ENCODE results near the gene DEPDC5. TPM values are rescaled to one million over a fixed set of nuclear protein-coding genes. Genes with fewer than 3 reads are reported as not detected.

DEPDC5 gene
- total and polyA plus RNA-seq, 10 of the 15 experiments (the other 5 are each of a cell fraction or from before 2014, with no cell fraction given): 3.0 to 38.9 (median 22.8) TPM

DNA sequence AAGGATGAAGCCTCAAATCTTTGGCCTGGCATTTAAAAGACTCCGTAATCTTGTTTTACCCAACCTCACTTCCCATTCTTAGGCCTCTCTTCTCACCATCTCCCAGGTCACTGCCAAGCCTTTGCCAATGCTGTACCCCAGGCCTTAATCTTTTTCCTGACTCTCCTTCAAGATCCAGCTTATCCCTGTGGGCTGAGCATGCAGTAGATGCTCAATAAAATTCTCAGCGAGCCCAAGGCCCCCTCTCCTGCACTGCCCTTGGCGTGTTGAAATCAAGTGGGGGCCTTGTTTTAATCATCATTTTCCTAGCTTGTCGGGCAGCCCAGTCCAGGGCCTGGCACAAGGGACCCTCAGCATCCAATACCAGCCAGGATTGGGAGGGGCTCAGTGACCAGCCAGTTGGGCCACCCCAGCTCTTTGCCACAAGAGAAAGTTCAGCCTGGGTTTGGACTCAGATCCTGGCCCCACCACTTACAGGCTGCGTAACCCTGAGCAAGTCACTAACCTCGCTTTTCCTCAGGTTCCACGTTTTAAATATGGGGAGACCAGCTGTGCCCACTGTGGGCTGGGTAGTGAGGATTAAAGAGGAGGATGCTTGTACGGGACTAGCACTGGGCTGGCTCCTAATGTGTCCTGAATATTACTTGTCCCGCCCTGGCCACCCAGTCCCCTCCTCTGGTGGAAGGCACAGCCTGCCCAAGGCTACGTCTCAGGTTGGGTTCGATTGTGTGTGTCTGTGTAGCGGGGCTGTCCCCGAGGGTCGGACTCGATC, 189.6 kb downstream of the DEPDC5 start:
- Histone ChIP-seq H3K36me3 (ENCODE audit: control insufficient read depth in 2 of 2, insufficient read depth in 2 of 2, low read length in 1 of 2) (peaks cover 0 to 3% of the 10 kb centered on the region in 2 experiments; a peak in 3 of 4 replicates), H3K79me2 (ENCODE audit: control insufficient read depth, insufficient read depth, low read length) (peaks cover 39% of the 10 kb centered on the region), H3K4me3 (peak overlapping the region; percentile 74; the same call in 1 of the 2 replicates), H3K4me2 (ENCODE audit: control insufficient read depth, insufficient read depth) (peak overlapping the region; percentile 78), H3K27ac (ENCODE audit: control insufficient read depth, insufficient read depth) (peak overlapping the region; percentile 7), H4K20me1 (ENCODE audit: control insufficient read depth, insufficient read depth) (0 out of 2 replicates have a peak, but pooled peaks cover 3% of the 10 kb centered on the region), H3K9me3 (replicated peaks; ENCODE audit: control insufficient read depth, insufficient read depth, low read length) (no peaks in the 10 kb centered on the region), H3K4me1 (ENCODE audit: control insufficient read depth, insufficient read depth, low read length) (peaks cover 13% of the 10 kb centered on the region), H3K27me3 (replicated peaks in 1 of 2; ENCODE audit: control insufficient read depth in 2 of 2, insufficient read depth in 2 of 2, low read length in 1 of 2) (no peaks in the 10 kb centered on the region), H2AFZ (ENCODE audit: control insufficient read depth, low read depth, low read length) (peak overlapping the region; percentile 94), H3K9ac (ENCODE audit: control insufficient read depth, insufficient read depth, low read length) (peak overlapping the region; percentile 71)
- no peak for DNase-seq (ENCODE audit: low read depth, low spot score)
- TSS peak; percentile 76 for BruUV-seq (replicated peaks)
- 39% methylated on average over 15 of the region's 15 CpGs for WGBS (ENCODE audit: insufficient coverage, insufficient replicate concordance, low lambda C conversion rate, missing lambda C conversion rate)
- TF ChIP-seq POLR2AphosphoS5 (IDR thresholded peaks at IDR 0.05; ENCODE audit: low read length) (no peak), CBX5 (IDR thresholded peaks at IDR 0.05; ENCODE audit: low read depth) (no peak), CREB1 (IDR thresholded peaks at IDR 0.05; ENCODE audit: low read depth) (no peak), ZNF24 (IDR thresholded peaks at IDR 0.05) (no peak)
- TF ChIP-seq, protein P1, sequence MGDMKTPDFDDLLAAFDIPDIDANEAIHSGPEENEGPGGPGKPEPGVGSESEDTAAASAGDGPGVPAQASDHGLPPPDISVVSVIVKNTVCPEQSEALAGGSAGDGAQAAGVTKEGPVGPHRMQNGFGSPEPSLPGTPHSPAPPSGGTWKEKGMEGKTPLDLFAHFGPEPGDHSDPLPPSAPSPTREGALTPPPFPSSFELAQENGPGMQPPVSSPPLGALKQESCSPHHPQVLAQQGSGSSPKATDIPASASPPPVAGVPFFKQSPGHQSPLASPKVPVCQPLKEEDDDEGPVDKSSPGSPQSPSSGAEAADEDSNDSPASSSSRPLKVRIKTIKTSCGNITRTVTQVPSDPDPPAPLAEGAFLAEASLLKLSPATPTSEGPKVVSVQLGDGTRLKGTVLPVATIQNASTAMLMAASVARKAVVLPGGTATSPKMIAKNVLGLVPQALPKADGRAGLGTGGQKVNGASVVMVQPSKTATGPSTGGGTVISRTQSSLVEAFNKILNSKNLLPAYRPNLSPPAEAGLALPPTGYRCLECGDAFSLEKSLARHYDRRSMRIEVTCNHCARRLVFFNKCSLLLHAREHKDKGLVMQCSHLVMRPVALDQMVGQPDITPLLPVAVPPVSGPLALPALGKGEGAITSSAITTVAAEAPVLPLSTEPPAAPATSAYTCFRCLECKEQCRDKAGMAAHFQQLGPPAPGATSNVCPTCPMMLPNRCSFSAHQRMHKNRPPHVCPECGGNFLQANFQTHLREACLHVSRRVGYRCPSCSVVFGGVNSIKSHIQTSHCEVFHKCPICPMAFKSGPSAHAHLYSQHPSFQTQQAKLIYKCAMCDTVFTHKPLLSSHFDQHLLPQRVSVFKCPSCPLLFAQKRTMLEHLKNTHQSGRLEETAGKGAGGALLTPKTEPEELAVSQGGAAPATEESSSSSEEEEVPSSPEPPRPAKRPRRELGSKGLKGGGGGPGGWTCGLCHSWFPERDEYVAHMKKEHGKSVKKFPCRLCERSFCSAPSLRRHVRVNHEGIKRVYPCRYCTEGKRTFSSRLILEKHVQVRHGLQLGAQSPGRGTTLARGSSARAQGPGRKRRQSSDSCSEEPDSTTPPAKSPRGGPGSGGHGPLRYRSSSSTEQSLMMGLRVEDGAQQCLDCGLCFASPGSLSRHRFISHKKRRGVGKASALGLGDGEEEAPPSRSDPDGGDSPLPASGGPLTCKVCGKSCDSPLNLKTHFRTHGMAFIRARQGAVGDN (IDR thresholded peaks at IDR 0.05): no peak
- TF ChIP-seq, protein P2, sequence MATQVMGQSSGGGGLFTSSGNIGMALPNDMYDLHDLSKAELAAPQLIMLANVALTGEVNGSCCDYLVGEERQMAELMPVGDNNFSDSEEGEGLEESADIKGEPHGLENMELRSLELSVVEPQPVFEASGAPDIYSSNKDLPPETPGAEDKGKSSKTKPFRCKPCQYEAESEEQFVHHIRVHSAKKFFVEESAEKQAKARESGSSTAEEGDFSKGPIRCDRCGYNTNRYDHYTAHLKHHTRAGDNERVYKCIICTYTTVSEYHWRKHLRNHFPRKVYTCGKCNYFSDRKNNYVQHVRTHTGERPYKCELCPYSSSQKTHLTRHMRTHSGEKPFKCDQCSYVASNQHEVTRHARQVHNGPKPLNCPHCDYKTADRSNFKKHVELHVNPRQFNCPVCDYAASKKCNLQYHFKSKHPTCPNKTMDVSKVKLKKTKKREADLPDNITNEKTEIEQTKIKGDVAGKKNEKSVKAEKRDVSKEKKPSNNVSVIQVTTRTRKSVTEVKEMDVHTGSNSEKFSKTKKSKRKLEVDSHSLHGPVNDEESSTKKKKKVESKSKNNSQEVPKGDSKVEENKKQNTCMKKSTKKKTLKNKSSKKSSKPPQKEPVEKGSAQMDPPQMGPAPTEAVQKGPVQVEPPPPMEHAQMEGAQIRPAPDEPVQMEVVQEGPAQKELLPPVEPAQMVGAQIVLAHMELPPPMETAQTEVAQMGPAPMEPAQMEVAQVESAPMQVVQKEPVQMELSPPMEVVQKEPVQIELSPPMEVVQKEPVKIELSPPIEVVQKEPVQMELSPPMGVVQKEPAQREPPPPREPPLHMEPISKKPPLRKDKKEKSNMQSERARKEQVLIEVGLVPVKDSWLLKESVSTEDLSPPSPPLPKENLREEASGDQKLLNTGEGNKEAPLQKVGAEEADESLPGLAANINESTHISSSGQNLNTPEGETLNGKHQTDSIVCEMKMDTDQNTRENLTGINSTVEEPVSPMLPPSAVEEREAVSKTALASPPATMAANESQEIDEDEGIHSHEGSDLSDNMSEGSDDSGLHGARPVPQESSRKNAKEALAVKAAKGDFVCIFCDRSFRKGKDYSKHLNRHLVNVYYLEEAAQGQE (IDR thresholded peaks at IDR 0.05; ENCODE audit: low read depth, low read length): no peak
- in situ Hi-C loops (cut with MboI) (no loop called here), intact Hi-C loops (cut with micrococcal nuclease; ENCODE audit: unreplicated experiment) (no loop called here)
- no peak for FAIRE-seq
- ChIA-PET CTCF (interaction anchor here (1.2 to 1.5 kb wide), 3 partner anchors 27 to 282 kb away, joined by 3 to 5 read pairs (median 4); no protein-coding TSS in a partner anchor), SMC1A (ENCODE audit: uncharacterized antibody, unreplicated experiment) (interaction anchor here (1.2 to 10.0 kb wide), 3 partner anchors 24 to 278 kb away, joined by 3 to 99 read pairs (median 3); partner anchors contain the start of gene PISD), POLR2A (no interaction called here), RAD21 (ENCODE audit: unreplicated experiment) (no interaction called here)
- ATAC-seq: no peak
